Activated CD8-positive, alpha-beta memory T cell treated with anti-CD3 and anti-CD28 coated beads, Interleukin-2, amount 50 U/mL, for 4 hours (primary cell): ENCODE measurements around the gene CHMP1B.
"Not testable (repeated sequence)": the region's sequence is repeated elsewhere in the genome, so short reads cannot be mapped to it uniquely, and the experiment has no call there.

Source experiments
- DNase-seq: peaks from one replicate; pipeline ENCODE4 v3.0.0-alpha.2; 2020

The CHMP1B gene

DNA sequence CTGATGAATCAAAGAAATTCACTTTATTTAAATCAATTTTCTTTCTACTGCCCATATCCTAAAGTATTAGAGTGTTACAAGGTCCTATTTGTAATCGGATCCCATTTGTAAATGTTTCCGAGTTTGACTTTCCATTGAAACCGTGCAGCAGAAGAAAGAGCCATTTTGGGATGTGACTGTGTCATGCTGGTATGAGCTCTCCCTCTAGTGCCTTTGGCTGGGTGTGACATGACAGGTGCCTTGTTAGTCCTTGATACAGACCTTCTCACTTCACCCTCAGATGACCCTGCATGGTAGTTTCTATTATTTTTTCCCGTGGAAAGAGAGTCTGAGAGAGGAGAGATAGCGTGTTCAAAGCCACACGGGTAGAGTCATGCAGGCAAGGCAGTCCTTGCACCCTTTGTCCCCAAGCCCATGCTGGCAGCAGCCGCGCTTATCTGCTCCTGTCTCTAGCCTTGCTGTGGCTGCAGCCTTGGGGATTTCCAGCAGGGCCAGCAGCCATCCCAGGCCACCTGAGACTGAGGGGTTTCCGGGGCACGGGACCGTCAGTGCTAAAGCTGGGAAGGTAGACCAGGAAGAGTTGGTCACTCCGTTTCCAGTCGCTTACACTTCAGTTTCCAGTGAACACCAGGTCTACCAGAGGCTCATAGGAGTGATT is 21.4 kb downstream of the CHMP1B start:
- no peak for DNase-seq

DNA sequence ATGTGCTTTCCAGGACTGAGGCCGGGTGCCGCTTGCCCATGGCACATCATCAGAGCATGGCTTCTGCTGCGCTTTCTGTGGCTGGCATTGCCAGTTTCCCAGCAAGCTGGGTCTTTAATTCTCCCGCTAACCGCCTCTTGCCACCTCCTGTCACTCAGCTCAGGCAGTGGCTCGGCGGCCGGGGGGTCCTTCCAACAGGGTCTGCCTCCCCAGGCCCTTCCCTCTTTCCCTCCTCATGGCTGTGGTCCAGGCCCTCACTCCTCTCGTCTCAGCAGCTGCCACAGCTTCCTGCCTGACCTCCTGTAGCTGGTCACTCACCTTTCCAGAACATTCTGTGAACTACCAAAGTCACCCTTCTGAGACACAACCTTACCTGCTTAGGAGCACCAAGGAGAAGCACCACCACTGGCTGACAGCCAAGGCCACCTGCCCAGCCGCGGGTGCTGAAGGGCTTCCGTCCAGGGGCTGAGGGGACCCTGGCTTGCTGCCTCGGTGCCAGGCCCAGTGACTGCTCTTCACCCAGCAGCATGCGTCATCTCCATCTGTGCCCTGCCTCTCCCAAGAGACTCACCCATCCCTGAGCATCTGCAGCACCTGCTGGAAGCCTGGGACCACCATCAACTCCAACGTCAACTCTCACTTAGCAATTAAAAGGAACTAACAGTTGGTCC is 22.6 kb downstream of the CHMP1B start:
- DNase-seq = no peak

DNA sequence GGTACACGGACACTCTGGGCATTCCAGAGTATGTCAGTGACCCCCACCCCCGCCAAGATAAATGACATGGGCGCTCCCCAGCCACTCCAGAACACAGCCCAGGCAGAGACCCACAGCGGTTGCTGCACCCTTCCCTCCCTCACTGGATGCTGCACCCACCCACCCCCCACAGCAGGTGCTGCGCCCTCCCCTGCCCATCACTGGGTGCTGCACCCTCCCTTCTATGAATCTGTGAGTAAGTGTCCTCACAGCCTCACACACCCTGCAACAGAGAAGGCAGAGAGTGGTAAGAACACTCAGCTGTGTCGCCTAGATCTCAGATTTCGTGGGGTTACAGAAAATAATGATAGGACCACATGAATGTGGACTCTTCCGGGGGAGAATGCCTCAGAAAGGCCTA is 23.5 kb downstream of the CHMP1B start:
- DNase-seq = no peak

DNA sequence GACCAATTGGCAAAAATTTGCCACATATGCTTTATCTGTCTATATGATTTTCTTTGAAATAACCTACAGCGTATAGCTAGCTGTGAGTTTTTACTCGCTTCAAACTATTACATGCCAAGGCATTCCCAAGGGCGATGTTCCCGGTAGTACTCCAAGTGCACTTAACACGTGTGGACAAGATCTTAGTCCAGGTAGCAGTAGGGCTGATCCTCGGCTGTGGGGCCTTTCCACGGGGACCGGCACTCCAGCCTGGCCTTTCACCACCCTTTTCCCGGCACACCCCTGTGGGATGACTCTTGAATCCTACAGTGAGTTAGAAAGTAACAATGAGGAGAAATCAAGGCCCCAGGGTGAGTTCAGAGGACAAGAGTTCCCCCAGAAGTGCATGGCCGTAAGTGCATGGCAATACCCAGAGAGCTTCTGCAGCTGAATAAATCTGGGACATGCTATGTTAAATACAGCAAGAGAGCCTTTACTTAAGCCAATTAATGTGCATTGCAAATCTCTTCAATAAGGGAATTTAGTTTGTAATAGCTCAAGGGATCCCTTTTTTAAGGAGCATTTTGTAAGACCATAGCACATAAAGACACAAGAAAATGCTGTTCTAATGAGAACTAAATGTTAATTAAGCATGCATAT is 26.4 kb downstream of the CHMP1B start:
- DNase-seq = no peak

DNA sequence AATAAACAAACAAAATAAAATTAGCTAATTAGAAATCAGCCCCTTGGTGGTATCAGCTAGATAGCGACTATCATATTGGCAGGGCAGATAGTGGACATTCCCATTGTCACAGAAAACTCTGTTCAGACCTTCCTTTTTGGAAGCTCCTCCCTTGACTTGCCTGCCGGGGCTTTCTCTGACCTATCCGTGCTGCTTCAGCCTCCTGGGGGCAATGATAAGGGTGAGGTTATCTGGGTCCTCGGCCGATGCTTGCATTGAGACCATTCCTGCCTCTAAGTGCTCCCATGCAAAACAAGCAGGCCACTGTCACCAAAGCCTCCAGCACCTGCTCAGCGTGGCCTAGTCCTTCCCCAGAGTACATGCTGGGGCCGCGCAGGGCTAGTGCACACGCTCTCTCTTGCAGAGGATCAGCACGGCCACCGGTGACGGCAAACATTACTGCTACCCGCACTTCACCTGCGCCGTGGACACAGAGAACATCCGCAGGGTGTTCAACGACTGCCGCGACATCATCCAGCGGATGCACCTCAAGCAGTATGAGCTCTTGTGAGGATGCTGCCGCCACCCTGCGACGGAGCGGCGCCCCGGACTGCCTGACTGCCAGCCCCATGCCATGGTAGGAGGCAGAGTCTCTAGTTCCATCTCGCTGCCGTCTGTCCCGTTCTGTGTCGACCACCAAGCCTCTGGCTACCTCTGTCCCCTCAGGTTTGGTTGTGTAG is 29.5 kb downstream of the CHMP1B start:
- no peak for DNase-seq

DNA sequence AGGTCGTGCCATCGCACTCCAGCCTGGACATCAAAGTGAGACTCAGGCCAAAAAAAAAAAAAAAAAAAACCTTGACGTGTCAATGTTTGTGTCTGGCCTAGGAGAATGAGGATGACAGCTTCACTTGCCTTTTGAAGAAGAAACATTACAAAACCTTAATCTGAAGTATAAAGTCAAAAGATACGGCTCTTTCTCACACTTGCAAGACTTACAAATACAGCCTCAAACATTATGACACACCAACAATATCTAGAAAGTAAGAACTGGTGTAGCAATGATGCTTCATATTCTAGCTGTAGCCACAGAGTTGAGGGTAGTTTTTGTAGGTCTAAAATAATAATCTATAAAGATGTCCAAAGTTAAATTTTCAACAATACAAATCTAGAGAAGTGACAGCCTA is 31.4 kb downstream of the CHMP1B start:
- DNase-seq = no peak

DNA sequence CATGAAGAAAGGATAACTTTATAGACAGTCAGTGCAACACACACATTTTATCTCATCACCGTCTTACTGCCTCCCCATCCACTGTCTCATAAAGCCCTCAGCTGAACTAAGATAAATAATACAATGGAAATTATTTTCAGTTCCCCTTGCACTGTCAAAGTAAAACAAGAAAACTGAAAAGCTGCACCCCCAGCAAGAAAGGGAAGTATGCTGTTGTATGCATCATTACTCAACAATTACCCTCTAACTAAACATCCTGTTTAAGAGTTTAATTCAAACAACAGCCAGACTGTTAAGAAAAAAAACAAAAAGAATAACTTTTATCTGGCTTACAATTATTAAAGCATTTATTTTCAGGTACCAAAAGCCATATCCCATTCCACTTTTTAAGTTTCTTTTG is 31.9 kb downstream of the CHMP1B start:
- no peak for DNase-seq

DNA sequence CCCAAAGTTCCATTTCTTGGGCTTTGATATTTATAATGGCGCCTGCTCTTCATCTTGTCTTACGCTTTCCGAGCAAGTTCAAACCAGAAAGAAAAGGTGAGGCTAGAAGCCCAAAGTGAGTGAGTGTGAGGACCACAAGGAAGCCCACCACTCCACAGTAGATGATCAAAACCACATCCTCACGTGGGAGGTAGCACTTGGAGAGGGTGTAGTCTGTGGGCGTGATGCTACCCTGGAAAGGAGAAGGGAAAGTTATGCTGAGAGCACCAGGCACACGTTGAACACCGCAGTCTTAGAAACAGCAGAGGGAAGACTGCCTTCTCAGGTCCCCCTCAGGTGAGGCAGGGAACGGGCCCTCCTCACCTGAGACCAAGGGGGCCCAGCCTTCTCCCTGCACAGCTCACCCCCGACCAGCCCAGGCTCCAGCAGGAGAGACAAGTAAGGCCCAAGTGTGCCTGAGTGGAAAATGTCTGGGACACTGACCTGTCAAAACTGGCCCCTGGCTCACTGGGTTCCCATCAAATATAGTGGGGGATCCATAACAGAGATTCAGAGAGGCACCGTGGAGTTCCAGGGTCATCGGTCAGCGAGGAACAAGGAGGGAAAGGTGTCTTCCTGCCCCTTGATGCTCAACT is 33.3 kb downstream of the CHMP1B start:
- DNase-seq = no peak

DNA sequence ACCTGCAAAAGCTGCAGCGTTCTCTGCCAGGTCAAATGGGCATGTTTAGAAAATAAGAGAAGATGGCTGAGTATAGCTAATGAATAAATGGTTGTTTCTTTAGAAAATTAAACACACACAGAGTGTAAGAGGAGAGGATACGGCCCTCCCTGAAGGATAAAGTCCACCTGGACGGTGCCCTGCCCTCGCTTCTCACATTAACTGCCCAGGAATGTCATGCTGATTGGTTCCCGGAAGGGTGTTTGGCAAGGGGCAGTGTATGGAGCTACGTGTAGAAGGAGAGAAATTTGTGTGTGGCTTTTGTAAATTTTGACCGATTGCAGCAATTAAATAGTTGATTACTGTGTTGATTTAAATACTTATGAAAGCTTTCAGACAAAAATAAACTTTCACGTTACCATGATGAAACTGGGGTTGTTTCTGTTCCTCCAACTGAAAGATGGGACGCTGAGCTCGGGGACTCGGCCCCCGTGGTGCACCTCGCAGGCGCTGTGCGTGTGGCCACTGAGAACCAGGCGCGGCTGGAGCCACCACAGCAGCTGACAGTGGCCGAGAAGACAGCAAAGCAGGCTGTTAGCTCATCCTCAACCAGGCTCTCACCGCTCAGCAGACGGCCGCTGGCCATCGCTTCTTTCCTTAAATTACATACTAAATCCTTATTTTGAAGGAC is 34.2 kb downstream of the CHMP1B start:
- no peak for DNase-seq

DNA sequence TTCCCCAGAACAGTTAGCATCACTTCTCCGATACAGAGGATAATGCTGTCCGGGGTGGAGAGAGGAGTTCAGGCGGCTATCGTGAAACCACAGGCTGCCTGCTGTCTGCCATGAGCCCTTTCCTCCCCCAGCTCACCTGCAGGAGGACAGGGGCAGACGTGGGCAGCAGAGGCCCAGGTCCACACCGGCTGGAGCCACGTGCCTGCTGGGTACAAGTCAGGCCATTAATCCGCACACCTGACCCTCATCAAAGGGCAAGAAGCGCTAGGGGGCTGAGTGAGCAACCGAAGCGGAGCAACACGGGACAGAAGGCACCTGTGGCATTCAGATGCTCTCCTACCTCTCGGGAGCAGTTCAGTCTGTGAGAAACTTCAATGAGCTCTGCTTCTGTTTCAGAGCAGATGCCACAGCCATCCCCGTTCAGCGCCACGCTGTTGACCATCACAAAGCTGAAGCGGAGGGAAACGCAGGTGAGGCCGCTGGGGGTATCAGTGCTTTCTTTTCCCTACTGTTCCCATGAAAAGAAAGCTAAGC is 35.4 kb downstream of the CHMP1B start:
- DNase-seq = no peak

DNA sequence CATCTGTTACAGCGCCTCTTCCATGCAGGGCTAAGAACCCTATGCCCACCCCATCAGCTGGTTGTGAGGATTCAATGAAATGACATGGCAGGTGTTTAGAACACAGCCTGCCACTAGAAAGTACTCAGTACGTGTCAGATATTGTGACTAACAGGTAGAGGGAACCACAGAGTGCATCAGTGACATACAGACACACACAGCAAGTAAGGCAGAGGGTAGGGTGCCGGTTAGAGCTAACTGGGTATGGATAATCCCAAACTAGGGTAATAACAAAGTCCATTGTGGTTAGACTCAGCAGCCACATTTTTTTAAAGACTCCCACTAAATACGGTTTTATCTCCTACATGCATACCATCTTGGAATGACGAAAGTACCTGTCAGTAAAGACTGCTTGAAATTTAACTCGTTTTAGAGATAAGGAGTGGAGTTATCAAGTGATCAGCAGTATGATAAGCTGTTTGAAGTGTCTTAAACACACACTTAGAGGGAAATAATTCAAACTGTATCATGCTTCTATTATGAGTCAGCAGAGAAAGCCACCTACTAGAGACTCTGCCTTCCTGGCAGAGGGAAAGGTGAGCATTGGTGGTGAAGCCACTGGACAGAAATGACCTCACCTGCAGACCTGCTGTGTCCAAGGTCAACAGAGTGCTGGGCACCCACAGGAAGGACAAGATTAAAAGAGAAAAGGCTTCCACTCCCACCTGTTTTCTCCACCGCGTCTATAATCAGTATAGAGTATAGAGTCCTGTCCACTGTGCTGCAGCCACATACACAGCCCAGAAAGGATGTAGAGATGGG is 36.3 kb downstream of the CHMP1B start:
- DNase-seq = no peak

DNA sequence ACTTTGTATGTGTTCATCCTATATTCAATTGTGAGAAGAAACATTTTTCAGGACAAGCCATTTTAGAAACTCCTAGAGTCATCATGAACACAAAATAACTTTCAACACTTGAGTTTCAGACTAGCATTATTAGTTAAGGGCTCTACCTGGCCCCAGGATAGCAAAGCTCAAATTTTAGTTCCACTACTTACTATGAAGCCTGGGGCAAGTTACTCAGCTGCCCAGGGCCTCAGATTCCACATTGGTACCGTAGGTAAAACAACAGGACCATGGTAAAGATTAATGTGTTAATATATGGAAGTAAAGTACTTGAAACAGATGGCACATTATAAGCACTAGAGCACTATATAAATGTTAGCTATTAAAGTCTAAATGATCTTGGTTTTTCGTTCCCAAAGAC is 37.5 kb downstream of the CHMP1B start:
- DNase-seq = no peak

DNA sequence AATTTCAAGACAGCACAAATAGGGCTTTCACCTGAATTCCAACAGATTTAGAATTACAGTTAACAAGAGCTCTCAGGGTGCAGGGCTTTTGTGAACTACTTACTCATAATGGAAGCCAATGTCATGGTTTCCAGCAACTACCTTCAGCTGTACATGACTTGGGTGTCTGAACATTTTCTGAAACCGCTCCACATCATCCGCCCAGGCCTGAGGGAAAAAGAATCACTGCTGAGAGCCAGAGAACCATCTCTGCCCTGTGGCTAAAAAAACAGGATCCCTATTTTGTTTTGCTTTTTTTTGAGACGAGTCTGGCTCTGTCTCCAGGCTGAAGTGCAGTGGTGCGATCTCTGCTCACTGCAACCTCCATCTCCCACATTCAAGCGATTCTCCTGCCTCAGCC is 38.1 kb downstream of the CHMP1B start:
- DNase-seq = no peak

DNA sequence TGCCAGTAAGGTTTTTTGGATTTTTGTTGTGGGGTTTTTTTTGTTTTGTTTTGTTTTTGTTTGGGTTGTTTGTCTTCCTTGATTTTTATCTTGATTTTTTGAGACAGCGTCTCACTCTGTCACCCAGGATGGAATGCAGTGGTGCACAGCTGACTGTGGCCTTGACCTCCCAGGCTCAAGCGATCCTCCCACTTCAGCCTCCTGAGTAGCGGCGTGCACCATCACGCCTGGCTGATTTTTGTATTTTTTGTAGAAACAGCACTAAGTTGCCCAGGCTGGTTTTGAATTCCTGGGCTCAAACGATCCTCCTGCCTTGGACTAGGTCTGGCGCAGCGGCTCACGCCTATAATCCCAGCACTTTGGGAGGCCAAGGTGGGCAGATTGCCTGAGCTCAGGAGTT is 40.5 kb downstream of the CHMP1B start:
- DNase-seq = no peak

DNA sequence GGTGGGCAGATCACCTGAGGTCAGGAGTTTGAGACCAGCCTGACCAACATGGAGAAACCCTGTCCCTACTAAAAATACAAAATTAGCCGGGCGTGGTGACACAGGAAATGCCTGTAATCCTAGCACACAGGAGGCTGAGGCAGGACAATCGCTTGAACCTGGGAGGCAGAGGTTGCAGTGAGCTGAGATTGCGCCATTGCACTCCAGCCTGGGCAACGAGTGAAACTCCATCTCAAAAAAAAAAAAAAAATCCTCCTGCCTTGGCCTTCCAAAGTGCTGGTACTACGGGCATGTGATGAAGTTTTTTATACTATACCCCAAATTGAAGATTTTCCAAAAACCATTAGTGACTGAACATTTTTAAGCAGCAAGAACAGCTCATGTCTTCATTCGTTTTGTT is 41.2 kb downstream of the CHMP1B start:
- DNase-seq = not testable (repeated sequence)

DNA sequence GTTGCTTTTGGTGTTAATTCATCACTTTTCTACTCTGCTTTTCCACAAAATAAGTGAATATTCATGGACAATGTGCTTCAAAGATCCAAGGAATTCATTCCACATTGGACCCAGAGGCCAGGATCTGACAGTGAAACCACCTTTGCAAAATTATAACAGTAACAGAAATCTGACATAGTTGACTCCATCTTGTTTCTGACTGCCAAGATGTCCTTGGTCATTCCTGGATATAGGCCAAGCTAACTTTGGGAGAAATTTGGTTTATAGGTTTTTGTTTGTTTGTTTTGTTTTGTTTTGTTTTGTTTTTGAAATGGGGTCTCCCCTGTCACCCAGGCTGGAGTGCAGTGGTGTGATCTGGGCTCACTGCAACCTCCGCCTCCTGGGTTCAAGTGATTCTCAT is 46.6 kb downstream of the CHMP1B start:
- no peak for DNase-seq

DNA sequence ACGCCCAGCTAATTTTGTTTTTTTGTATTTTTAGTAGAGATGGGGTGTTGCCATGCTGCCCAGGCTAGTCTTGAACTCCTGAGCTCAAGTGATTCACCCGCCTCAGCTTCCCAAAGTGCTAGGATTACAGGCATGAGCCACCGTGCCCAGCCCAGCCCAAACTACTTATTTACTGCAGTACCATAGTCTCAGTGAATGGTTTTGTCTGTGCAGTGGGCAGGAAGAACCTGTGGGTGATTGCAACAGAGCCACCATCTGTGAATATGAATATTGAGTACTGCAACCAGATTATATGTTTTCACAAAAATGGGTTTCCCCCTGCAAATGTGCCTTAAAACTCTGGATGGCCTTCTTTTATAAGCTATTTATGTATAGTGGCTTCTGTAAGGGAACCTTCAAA is 47.9 kb downstream of the CHMP1B start:
- DNase-seq = no peak

DNA sequence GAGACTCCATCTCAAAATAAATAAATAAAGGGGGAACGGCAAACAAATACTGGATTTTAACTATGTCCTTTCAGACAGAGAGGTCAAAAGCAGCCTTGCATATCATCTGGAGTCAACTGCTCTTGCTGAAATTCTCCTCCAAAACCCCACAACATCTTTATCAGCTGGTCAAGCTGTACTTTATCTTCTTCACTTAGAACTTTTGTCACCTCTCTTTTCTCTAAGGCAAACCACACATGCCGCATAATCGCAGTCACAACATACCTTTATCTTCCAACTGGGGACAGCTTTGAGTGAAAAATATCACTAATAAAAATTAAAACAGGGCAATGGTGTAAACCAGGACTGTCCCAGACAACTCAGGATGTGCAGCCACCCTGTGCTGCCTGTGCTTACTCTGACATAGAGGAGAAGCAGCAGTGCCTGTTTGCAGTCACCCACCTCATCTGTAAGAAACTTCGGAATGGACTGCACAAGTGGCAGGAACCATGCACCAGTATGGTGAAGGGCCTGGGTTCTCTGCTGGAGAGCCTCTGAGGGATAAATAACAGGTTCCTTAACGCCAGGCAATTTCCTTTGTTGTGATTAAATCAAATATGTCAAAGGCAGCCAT is 50.7 kb downstream of the CHMP1B start:
- no peak for DNase-seq

DNA sequence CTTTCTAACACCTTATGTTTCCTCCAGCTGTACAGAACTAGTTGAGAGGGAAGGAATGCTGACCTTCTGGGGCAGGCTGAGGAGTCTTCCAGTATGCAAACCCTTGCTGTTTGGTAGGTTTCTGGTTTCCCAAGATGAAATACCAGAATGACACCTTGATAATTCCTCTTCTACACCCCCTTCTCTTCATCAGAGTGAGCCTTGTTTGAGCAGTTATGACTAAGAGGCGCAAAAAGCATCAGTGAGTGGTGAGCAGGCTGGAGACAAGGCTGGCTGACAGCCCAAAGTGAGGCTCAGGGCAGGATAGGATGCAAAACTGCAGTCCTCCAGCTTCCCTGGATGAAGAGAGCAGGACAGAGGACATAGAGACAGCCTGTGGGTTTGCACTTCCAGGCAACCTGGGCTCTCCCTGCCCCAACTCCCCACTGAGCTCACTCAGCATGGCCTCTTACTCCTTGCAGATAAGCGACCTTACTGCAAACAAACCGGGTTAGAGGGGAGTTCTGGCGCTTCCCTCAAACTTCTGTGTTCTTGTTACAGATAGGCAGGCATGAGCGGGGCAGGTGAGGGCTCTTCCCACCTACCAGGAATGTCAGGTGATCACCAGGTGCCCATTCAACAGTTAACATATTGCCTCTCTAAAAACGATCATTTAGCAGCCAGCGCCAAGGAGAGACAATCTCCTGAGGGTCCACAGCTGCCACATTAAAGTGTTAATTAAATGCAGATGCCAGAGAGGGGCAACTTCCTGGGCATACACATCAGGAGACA is 51.5 kb downstream of the CHMP1B start:
- DNase-seq = no peak
